ENCODE data around the gene TASP1.

DNA sequence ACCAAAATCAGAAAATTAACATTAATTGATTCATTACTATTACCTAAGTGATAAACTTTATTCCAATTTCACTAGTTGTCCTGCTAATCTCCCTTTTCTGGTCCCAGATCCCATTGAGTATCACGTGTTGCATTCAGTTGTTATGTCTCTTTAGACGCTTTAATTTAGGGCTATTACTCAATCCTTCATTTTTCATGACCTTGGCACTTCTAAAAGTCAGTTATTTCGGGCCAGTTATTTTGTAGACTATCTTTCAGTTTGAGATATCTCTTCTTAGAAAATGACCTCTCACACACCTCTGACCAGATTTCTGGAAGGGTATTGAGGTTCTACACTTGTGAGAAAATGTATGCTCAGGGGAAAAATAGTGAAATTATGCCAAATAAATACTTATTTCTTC lies 34.0 kb upstream of the TASP1 start:
- TF ChIP-seq, protein P1, sequence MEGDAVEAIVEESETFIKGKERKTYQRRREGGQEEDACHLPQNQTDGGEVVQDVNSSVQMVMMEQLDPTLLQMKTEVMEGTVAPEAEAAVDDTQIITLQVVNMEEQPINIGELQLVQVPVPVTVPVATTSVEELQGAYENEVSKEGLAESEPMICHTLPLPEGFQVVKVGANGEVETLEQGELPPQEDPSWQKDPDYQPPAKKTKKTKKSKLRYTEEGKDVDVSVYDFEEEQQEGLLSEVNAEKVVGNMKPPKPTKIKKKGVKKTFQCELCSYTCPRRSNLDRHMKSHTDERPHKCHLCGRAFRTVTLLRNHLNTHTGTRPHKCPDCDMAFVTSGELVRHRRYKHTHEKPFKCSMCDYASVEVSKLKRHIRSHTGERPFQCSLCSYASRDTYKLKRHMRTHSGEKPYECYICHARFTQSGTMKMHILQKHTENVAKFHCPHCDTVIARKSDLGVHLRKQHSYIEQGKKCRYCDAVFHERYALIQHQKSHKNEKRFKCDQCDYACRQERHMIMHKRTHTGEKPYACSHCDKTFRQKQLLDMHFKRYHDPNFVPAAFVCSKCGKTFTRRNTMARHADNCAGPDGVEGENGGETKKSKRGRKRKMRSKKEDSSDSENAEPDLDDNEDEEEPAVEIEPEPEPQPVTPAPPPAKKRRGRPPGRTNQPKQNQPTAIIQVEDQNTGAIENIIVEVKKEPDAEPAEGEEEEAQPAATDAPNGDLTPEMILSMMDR (IDR thresholded peaks at IDR 0.05): no peak
- no peak for TF ChIP-seq POLR2A (IDR thresholded peaks at IDR 0.05)
